Right ventricle myocardium inferior (tissue), 1 donor: ENCODE data around the gene GARNL3. TPM values are rescaled to one million over a fixed set of nuclear protein-coding genes. Genes with fewer than 3 reads are reported as not detected.

ENCODE experiments used
- ATAC-seq: fragments of 200-7000 bp; cut with Tn5 transposase; one replicate; pipeline ENCODE4 v1.9.1; 2020; ENCODE audit warnings: mild to moderate bottlenecking, moderate library complexity
- DNase-seq: peaks from one replicate; pipeline ENCODE4 v3.0.0; 2021; ENCODE audit errors: missing footprints
- intact Hi-C: fragments of 100-400 bp; cut with DNase I; formaldehyde crosslinking; loops from one replicate; pipeline ENCODE4 v1.11.0; 2022
- total RNA-seq: library from RNA; stranded (reverse); fragmentation: NEBNext Ultra II Directional; extraction: Animal tissue kit (Norgen Biotek cat#: 25700); gene quantifications from one replicate; pipeline ENCODE4 v1.2.1, GENCODE V29; 2021
- donor health status: DM: no; HTN: yes; CAD: no; lungs with severe emphysema.

The GARNL3 gene
- total RNA-seq, 1 donor from 2014 or later = 13.1 TPM

DNA sequence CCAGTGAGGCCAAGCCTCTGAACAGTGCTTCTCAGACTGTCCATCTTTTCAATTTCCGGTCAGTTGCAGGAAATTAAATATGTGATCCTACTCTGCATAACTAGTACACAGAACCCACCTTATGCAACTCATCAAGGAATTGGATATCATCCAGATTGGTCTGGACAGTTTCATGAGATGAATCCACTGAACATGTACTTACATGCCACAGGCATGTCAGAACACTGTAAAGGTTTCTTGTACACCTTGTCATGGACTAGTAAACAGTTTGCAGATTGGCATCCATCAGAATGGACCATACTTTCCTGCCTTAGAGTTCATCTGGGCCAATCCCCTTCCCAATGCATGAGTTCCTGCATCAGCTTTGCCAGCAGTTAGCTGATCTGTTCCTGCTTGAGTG lies 30.4 kb downstream of the GARNL3 start:
- no peak for ATAC-seq
- intact Hi-C loops = no loop called here
- no peak for DNase-seq

DNA sequence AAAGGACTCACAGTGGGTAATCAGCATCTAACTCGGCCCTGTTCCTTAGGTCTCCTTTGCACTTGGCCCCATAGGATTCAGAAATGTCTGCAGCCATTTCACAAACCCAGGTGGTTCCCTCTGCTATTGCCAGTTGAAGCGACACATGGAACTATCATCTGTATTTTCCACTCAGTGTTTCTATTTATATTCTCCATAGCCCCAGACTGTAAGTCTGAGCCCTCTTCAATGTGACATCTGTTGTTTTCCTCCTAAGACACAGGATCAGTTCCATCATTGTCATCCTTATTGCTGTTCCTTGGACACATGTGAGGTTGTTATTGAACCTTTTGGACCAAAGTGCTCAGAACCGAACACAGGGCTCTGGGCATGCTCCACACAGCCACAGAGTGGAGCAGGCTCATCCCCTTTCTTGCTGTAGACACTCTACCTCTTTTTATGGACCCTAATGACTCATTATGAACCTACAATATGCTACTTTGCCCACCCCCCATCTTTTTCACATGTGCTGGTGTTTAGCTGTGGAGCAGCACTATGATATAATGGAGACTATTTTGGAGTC lies 36.4 kb downstream of the GARNL3 start:
- intact Hi-C loops = no loop called here
- DNase-seq = no peak
- ATAC-seq = peak; percentile 39

DNA sequence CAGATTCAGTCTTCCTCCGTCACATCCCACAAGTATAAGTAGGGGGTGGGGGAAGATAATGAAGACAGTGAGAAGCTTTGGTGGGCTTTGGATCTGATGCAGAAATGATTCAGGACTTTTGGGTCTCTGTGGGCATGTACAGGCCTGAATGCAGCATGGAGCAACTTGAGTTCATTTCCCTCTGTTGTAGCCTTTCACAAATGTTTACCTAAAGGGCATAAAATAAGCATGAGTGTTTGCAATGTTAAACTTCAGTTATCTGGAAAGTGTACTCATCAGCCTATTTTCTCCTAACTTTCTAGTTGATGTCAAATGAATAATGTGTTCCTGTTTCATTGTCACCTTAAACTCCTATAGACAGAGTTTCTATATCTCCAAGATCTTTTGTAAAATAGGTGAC lies 39.3 kb downstream of the GARNL3 start:
- no peak for DNase-seq
- ATAC-seq = no peak
- intact Hi-C loops = no loop called here

DNA sequence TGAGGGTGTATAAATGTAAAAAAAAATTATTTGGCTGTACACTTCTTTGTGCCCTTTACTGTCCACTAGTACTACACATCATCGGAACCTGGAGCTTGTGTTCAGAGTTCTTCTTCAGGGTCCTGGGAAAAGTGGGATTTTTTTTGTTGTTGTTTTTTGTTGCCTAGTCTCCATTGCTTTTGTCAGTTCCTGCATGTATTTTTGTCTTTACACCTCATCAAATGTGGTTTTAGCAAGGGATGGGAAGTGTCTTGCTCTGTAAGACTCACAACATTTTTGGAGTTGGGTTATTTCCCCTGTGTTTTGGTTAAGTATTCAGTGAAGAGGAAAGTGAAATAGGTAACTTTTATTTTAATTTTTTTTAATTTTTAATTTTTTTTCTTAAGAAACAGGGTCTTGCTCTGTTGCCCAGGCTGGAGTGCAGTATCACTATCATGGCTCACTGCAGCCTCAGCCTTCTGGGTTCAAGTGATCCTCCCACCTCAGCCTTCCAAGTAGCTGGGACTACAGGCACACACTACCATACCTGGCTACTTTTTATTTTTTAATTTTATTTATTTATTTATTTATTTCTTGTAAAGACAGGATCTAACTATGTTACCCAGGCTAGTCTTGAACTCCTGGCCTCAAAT lies 40.7 kb downstream of the GARNL3 start:
- DNase-seq (no peak), ATAC-seq (no peak)
- intact Hi-C loops = no loop called here

DNA sequence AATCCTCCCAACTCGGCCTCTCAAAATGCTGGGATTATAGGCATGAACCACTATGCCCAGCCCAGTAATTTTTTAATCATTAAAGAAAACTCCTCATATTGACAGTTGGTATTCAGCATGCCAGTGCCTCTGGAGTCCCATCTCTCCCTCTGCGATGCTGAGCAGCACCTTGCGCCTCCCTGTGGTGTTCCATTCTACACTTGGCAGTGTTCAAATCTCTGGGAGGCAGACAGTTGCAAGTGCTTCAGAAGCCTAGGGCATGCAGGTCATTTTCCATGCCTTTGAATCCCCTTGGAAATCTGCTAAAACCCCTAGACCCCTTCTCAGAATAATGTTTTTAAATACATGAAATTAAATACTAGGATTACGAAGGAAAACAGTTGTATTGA lies 41.3 kb downstream of the GARNL3 start:
- ATAC-seq (no peak), DNase-seq (no peak)
- intact Hi-C loops = no loop called here

DNA sequence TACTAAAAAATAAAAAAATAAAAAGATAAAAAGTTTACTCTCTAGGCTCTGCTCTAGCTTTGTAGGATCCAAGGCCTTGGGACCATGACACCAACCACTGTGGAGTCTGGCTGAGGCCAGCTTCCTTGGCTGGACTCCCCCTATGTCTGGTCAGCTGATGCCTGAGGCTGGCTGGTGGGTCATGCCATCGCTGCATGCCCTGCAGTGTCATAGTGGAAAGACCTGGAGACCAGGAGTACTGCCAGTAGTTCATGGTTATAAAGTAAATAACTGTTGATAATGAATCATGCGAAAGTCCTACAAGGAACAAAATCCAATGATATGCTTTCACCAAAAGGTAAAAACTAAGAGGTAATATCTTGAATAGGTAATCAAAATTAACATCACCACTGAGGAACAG lies 43.2 kb downstream of the GARNL3 start:
- no peak for DNase-seq

DNA sequence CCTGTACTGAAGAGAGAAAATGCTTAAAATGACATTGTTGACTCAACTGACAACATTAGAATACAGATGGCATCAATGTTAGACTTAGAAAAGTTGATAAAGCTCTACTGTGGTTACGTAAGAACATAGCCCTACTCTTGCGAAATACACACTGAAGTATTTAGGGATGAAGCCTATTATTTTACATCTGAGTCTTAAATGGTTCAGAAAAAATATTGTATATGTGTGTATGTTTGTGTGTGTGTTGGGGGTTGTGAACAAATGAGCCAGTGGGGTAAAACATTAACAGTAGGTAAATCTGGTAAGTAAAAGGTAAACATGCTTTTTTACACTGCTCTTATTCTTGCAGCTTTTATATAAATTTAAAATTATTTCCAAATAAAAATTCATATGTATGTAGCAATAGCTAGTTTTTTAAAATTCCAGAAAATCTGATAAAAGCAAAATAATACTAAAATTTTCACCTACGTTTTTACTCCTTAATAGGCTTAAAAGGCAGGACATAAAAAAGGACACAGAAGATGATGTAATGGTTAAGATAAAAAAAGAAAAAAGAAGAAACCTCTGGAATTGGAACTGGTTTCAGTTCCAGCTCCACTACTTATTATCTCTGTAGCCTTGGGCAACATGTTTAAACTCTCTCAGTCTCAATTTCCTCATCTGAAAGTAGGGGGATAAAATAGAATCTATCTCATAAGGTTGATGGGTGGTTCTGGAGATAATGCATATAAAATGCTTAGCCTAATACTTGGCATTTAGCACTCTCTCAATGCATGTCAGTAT lies 44.3 kb downstream of the GARNL3 start:
- no peak for DNase-seq
- ATAC-seq = peak; percentile 64
- intact Hi-C loops = no loop called here

More for the DNA sequence above, 43.2 kb downstream of the GARNL3 start:
- intact Hi-C loops = no loop called here
- peak; percentile 49 for ATAC-seq

DNA sequence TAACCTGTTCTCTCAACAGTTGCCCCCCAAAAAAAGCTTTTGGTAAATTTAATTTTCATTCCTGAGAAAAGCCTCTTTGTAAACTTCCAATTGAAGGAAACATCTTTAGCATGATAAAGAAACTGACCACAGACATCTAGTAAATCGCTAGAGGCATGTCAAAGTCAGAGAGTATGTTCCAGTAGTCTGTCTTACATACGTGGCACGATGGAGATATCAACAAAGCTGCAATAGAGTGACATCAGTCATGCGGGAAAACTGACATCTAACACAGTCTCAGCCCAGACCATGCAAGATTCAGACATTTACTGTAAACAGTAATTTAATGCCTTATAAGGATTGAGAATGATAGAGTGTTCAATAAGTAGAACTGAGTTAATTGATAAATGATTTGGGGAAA lies 45.1 kb downstream of the GARNL3 start:
- no peak for ATAC-seq
- DNase-seq = no peak
- intact Hi-C loops = loop anchor here (2.0 to 10.0 kb wide), 2 partner anchors 51 to 115 kb away; partner anchors contain the start of gene ZNF79

DNA sequence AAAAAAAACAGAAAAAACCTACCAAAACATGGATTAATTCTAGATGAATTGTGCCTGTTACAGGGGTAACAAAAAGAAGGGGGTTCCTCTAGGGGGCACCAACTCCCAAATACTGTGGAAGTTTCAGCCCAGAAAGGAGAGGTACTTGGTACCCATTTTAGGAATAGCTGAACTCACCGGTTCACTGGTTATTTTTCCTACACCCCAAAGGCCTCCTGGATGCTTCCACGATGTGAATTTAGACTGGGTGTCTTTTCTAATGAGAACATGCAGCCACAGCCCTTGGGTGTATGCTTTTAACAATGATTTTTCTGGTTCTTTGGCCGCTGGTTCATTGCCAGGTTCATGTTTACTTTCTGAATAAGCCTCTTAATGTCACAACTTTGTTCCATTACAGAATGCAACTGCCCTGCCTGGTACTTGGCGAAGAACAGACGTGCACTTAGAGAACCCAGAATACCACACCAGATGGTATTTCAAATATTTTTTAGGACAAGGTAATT lies 46.7 kb downstream of the GARNL3 start:
- peak; percentile 41 for ATAC-seq
- intact Hi-C loops = loop anchor here (1.0 to 10.0 kb wide), 3 partner anchors 47 to 114 kb away; partner anchors contain the start of genes GARNL3 and ZNF79
- DNase-seq = no peak

DNA sequence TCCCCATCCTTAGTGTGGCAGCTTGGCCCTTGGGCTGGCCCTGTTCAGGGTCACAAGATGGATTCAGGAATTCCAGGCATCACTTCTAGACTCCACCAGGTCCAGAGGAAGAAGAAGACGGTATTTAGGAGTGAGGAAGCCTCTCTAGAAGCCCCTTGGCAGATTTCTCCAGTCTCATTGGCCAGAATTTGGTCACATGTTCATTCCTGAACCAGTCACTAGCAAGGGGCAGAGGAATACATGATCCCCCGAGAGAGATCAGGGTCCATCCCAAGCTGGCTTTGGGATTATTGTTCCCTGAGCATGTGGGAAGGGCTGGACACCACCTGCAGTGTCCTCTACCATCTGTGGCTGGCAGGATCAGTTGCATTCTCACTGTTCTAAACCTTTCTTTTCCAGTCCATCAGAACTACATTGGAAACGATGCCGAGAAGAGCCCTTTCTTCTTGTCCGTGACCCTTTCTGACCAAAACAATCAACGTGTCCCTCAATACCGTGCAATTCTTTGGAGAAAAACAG lies 48.5 kb downstream of the GARNL3 start:
- DNase-seq = no peak
- ATAC-seq = no peak
- intact Hi-C loops = loop anchor here (10.0 kb wide), 1 partner anchor 112 kb away; the partner anchor contains the start of gene ZNF79

DNA sequence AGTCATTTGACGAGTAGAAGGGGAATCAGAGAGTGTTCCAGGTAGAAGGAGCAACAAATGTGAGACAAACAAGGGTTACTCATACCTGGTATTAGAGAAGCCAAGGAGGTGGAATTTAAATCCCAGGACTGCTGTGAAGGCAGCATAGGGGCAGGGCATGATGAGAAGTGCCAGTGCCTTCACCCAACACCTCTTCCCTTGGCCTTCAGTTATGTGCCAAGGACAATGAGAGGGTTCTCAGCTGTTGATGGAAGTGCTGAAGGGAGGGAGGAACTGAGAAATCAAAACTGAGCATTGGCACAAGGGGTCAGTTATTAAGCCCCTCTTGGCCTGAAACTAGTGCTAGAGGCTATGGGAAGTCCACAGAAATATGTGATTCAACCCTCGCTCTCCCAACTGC lies 50.3 kb downstream of the GARNL3 start:
- intact Hi-C loops = loop anchor here (5.0 to 10.0 kb wide), 2 partner anchors 82 to 110 kb away; partner anchors contain the start of genes SLC2A8 and ZNF79

DNA sequence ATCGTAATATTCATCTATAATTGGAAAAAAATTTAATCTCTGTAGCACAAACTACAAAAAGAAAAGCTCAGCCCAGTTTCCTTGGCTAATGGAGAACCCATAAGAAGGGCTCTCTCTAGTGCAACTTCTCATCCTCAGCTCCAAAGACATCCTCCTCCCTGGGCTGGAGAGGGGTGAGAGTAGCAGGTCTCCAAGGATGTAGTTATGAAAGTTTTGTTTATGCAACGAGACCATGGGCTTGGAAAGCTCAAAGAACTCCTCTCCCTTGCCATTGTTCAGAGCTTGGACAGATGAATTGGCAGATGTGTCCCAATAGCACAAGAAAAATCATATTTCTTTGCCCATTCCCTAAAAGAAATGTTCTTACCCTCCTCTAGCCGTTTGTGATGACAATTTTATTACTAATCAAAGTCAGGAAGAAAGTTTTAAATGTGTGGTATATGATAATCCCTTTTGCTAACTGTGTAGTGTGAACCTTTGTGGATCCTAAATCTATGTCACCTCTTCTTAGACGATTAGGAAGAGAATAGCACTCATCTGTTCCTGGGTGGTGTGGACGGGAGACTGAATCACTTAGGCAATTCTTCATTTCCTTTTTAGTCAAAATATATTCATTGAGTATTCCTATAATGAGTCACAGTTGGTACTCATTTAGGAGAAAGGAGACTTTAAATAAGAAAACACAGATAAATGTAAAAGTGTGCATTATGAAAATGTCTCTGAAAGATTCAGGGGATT lies 52.2 kb downstream of the GARNL3 start:
- intact Hi-C loops = loop anchor here (5.0 to 10.0 kb wide), 2 partner anchors 81 to 108 kb away; partner anchors contain the start of genes SLC2A8 and ZNF79
- DNase-seq (no peak), ATAC-seq (peak; percentile 10)

More for the DNA sequence above, 50.3 kb downstream of the GARNL3 start:
- DNase-seq = no peak
- peak; percentile 62 for ATAC-seq

DNA sequence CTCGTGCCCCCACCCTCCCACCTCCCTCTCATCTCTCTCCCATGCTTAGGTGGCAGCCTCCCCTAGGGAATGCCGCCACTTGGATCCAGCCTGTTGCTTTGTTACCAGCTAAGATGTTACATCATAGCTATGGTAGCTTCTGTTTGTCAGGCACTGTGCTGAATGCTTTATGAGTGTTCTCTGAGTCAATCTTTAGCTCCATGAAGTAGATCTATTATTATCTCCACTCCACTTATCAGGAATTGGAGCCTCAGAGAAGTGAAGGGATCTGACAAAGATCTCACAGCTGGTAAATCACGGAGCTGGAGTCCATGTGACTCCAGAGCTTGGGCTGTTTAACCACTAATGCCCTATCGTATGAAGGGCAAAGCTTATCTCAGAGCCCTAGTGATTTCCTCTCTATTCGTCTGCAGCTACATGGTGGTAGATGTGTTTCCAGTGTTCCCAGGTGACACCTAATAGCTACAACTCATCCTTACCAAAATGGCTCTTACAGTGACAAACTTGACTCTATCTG lies 54.1 kb downstream of the GARNL3 start:
- peak; percentile 61 for ATAC-seq
- no peak for DNase-seq
- intact Hi-C loops = loop anchor here (5.0 to 10.0 kb wide), 2 partner anchors 79 to 106 kb away; partner anchors contain the start of genes SLC2A8 and ZNF79

DNA sequence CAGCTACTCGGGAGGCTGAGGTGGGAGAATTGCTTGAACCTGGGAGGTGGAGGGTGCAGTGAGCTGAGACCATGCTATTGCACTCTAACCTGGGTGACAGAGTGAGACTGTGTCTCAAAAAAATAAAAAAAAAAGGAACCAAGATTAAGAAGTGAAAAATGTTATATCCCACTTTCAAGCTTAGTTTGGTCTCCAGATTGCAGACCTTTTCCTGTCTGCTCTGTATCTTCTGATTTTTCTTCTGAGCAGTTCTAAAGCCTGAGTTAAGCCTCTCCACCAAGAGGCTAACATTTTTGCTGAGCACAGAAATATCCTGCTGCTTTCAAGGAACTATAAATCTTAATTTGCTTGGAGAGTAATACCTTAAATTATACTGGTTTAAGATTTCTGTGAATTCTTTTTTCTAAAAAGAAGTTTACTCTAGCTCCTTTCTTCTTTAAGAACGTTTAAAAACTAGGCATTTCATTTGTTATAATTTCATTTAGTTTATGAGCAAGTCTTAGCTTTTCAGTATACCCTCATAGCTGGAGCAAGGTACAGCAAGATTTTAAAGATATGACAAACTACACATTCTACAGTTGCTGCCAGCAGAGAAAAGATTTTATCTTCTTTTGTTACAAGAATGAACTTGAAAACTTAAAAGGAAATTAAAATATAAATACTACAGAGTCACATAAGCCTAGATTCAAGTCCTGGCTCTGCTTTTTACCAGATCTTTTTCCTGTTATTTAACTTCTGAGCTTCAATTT lies 55.0 kb downstream of the GARNL3 start:
- no peak for DNase-seq
- ATAC-seq = no peak
- intact Hi-C loops = loop anchor here (5.0 to 10.0 kb wide), 2 partner anchors 78 to 105 kb away; partner anchors contain the start of genes SLC2A8 and ZNF79

DNA sequence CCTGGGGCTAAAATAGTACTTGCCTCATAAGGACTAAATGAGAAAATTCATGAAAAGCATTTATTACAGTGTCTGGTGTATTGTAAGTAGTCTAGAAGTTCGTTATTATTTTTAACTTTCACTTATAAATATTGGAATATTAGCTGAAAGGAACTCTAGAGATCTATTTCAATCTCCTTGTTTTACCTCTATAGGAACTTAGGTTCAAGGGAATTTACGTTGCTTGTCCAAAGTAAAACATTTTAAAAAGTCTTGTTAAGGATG lies 55.5 kb downstream of the GARNL3 start:
- ATAC-seq (no peak), DNase-seq (no peak)
- intact Hi-C loops = no loop called here

DNA sequence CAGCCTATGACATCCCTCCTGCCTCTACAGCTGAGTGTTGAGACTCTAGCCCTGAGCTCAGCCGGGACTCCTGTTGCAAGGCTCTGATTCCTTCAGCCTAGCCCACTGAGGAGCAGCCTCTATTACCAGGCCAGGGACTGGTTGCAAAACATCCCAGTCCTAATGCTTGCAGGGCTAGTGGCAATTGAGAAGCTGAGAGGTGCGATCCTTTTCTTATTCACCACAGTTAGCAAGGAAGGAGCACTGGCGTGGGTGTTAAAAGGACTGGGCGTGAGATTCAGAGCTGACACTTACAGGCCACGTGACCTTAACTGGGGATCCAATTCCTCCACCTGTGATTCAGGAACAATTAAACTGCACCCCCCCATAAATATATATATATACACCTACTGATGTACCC lies 58.8 kb downstream of the GARNL3 start:
- no peak for DNase-seq
- intact Hi-C loops = no loop called here
- ATAC-seq = no peak

DNA sequence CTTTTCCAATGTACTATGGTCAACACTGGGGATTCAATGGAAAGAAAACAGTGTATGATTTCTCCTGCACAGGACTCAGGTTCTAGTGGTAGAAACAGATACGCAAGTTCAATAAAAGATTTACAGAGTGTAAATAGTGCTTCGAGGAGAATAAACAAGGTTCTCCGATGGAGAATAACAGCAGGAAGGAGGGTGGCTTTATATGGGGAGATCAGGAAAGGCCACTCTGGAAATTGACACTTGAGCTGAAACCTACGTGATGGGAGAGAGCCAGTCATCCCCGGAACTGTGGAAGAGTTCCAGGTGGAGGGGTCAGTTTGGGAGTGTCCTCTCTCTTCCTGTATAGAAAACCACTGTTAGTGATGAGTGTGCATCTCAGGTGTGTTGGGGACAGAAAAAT lies 65.9 kb downstream of the GARNL3 start:
- ATAC-seq = no peak
- DNase-seq = no peak
- intact Hi-C loops = no loop called here
